NB4 (cell line): Measurements from ENCODE around the gene NBEAL2.

Experiments
- CTCF ChIP-seq: IDR thresholded peaks from one replicate; pipeline ENCODE4 v1.5.1; 2012; ENCODE audit warnings: low read depth, low read length
- MAX ChIP-seq: IDR thresholded peaks from 2 replicates; pipeline ENCODE4 v1.6.1; 2011; ENCODE audit warnings: low read depth, low read length
- POLR2A ChIP-seq: IDR thresholded peaks from 2 replicates; pipeline ENCODE4 v1.6.1; 2011; ENCODE audit warnings: mild to moderate bottlenecking; ENCODE audit not compliant: insufficient read length; ENCODE audit errors: extremely low read depth

- no peak for TF ChIP-seq CTCF
- no peak for TF ChIP-seq POLR2A
- TF ChIP-seq MAX: no peak
These were observed 31.9 kb downstream of the NBEAL2 start for GRCh38 chr3:47011371-47011770.
